HepG2 (cell line): ENCODE measurements around the gene GUCA1A. TPM values are rescaled to one million over a fixed set of nuclear protein-coding genes. Genes with fewer than 3 reads are reported as not detected.

Experiments
- CBX1 ChIP-seq: IDR thresholded peaks from one replicate; pipeline ENCODE4 v1.6.1; 2016; ENCODE audit warnings: antibody characterized with exemption, low read depth
- DNMT3B ChIP-seq: conservative IDR thresholded peaks from 2 replicates; pipeline ENCODE4 v1.6.1; 2016; ENCODE audit warnings: missing biosample characterization, control low read depth
- HNF4A ChIP-seq: sonication (generic); formaldehyde crosslinking; IDR thresholded peaks from 2 replicates; pipeline ENCODE4 v1.4.0; 2020; ENCODE audit warnings: missing genetic modification reagents
- MAF1 ChIP-seq: sonication (generic); formaldehyde crosslinking; IDR thresholded peaks from 2 replicates; pipeline ENCODE4 v1.5.0; 2020; ENCODE audit warnings: missing genetic modification reagents, borderline replicate concordance
- MATR3 ChIP-seq: sonication (generic); formaldehyde crosslinking; IDR thresholded peaks from 2 replicates; pipeline ENCODE4 v1.4.0; 2020; ENCODE audit warnings: missing genetic modification reagents
- MTF2 ChIP-seq: sonication (generic); formaldehyde crosslinking; IDR thresholded peaks from 2 replicates; pipeline ENCODE4 v1.5.0; 2020; ENCODE audit warnings: missing genetic modification reagents, borderline replicate concordance
- NFE2L2 ChIP-seq: fragments of 150-350 bp; IDR thresholded peaks from 2 replicates; pipeline ENCODE4 v1.6.1; 2014; ENCODE audit warnings: low read length
- NFYC ChIP-seq: IDR thresholded peaks from 2 replicates; pipeline ENCODE4 v1.6.1; 2016; ENCODE audit warnings: missing genetic modification reagents, missing compliant biosample characterization
- NR3C1 ChIP-seq: sonication (generic); formaldehyde crosslinking; IDR thresholded peaks from 2 replicates; pipeline ENCODE4 v1.4.0; 2020; ENCODE audit warnings: missing genetic modification reagents
- POGZ ChIP-seq: sonication (generic); formaldehyde crosslinking; IDR thresholded peaks from 2 replicates; pipeline ENCODE4 v1.4.0; 2020; ENCODE audit warnings: mild to moderate bottlenecking, missing genetic modification reagents
- RBFOX2 ChIP-seq: fragments of 200-400 bp; formaldehyde crosslinking; IDR thresholded peaks from 2 replicates; pipeline ENCODE4 v1.6.1; 2017; ENCODE audit warnings: low read depth, mild to moderate bottlenecking, low read length
- SETDB1 ChIP-seq: sonication (generic); formaldehyde crosslinking; IDR thresholded peaks from 2 replicates; pipeline ENCODE4 v1.5.1; 2020; ENCODE audit warnings: missing genetic modification reagents, mild to moderate bottlenecking, borderline replicate concordance
- SP2 ChIP-seq: sonication (generic); formaldehyde crosslinking; IDR thresholded peaks from 2 replicates; pipeline ENCODE4 v1.5.1; 2020; ENCODE audit warnings: mild to moderate bottlenecking, missing genetic modification reagents
- TFDP1 ChIP-seq: IDR thresholded peaks from 2 replicates; pipeline ENCODE4 v1.6.1; 2016; ENCODE audit warnings: missing compliant biosample characterization, missing genetic modification reagents, borderline replicate concordance
- THYN1 ChIP-seq: sonication (generic); formaldehyde crosslinking; IDR thresholded peaks from 2 replicates; pipeline ENCODE4 v1.8.1; 2023; ENCODE audit warnings: low read depth, mild to moderate bottlenecking, moderate library complexity, missing genetic modification reagents, borderline replicate concordance
- ZC3H13 ChIP-seq: sonication (generic); formaldehyde crosslinking; IDR thresholded peaks from 2 replicates; pipeline ENCODE4 v1.8.1; 2023; ENCODE audit warnings: mild to moderate bottlenecking, missing genetic modification reagents, moderate library complexity
- ZFP1 ChIP-seq: IDR thresholded peaks from 2 replicates; pipeline ENCODE4 v1.6.1; 2016
- ZFY ChIP-seq: sonication (generic); formaldehyde crosslinking; IDR thresholded peaks from 2 replicates; pipeline ENCODE4 v1.4.0; 2020; ENCODE audit warnings: missing genetic modification reagents
- ZNF138 ChIP-seq: sonication (generic); formaldehyde crosslinking; IDR thresholded peaks from 2 replicates; pipeline ENCODE4 v1.5.0; 2020; ENCODE audit warnings: mild to moderate bottlenecking, low read depth, missing genetic modification reagents
- ZNF256 ChIP-seq: sonication (generic); formaldehyde crosslinking; conservative IDR thresholded peaks from 2 replicates; pipeline ENCODE4 v1.4.0; 2020; ENCODE audit warnings: missing genetic modification reagents
- ZNF567 ChIP-seq: sonication (generic); formaldehyde crosslinking; IDR thresholded peaks from 2 replicates; pipeline ENCODE4 v1.8.1; 2023; ENCODE audit warnings: mild to moderate bottlenecking, missing genetic modification reagents, borderline replicate concordance
- ZNF674 ChIP-seq: sonication (generic); formaldehyde crosslinking; IDR thresholded peaks from 2 replicates; pipeline ENCODE4 v1.5.0; 2020; ENCODE audit warnings: low read depth, mild to moderate bottlenecking, missing genetic modification reagents
- ZNF740 ChIP-seq: sonication (generic); formaldehyde crosslinking; IDR thresholded peaks from 2 replicates; pipeline ENCODE4 v1.4.0; 2020; ENCODE audit warnings: missing genetic modification reagents
- ZSCAN25 ChIP-seq: sonication (generic); formaldehyde crosslinking; IDR thresholded peaks from 2 replicates; pipeline ENCODE4 v1.8.0; 2022; ENCODE audit warnings: mild to moderate bottlenecking, missing genetic modification reagents
- polyA plus RNA-seq, 8 experiments: library from polyadenylated mRNA; depleted of rRNA in 3 of 8; stranded (reverse) in 7 of 8; unstranded in 1 of 8; fragments of >200 nt; fragmentation: Illumina TruSeq in 4 of 8; extraction: Trizol in 4 of 8; gene quantifications; 2 replicates each; pipeline versions ENCODE4 v1.2.1 to v1.2.3, GENCODE V29; 2011 to 2016; ENCODE audit warnings: low read depth in 4 of 8, missing spikeins in 1 of 8, mixed read lengths in 1 of 8; ENCODE audit not compliant: insufficient read depth in 1 of 8
- total RNA-seq, 5 experiments: library from RNA; depleted of rRNA; stranded (reverse); fragments of >200 nt; fragmentation: Illumina TruSeq; extraction: Trizol; gene quantifications; 2 replicates each; pipeline ENCODE4 v1.2.3, GENCODE V29; 2016; ENCODE audit warnings: low read depth in 1 of 5
- TF ChIP-seq, protein P1 (sequence below): sonication (generic); formaldehyde crosslinking; IDR thresholded peaks from 2 replicates; pipeline ENCODE4 v1.4.0; 2020; ENCODE audit warnings: missing genetic modification reagents
- TF ChIP-seq, protein P2 (sequence below): sonication (generic); formaldehyde crosslinking; IDR thresholded peaks from 2 replicates; pipeline ENCODE4 v1.4.0; 2020; ENCODE audit warnings: missing genetic modification reagents
- TF ChIP-seq, protein P3 (sequence below): sonication (generic); formaldehyde crosslinking; IDR thresholded peaks from 2 replicates; pipeline ENCODE4 v1.4.0; 2020; ENCODE audit warnings: low read depth, mild to moderate bottlenecking, missing genetic modification reagents

Gene GUCA1A
- total and polyA plus RNA-seq, 2 of the 13 experiments (the other 11 are each of a cell fraction or from before 2014, with no cell fraction given): not detected

DNA sequence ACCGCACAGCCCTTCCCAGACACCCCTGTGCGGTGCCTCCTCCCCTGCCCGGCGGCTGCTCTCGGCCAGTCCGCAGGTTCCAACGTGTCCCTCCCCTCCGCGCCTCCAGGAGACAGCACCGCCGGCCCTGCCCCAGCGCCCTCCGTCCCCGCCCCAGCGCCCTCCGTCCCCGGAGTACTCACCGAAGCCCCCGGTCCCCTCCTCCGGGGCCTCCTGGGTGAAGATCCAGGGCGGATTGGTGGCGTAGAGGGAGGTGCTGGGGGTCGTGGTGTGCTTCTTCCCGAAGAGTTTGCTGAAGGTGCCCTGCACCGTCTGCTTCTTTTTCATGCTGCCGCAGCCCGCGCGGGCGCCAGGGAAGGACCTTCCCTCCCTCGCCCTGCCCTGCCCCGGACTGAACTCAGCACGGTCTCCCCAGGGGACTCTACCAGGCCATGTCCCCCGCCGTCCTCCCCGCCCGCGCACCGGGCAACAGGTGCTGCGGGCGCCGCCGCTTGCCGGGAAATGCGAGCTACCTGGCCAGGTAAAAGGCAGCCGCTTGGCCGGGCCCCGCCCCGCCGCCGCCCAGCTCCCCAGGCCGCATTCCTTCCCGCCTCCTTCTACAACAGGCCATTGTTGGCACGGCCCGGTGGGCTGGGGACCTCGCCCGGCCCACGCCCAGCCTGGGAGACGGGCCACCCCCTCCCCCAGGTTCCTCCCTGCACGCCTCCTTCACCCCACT is 30.9 kb upstream of the GUCA1A start, which contains the start of gene C6orf132 (continued):
- TF ChIP-seq ZNF674 (CRISPR knock-in tag) (no peak), ZFY (no peak; the same call in 1 of the 2 replicates), ZNF256 (CRISPR knock-in tag) (no peak), SETDB1 (CRISPR knock-in tag) (no peak), RBFOX2 (peak; percentile 63; the same call in 1 of the 2 replicates), SP2 (CRISPR knock-in tag) (no peak), MAF1 (CRISPR knock-in tag) (0 out of 2 replicates have a peak, but pooled peaks have one; percentile 57), NFYC (CRISPR knock-in tag) (no peak), ZFP1 (no peak), ZNF567 (CRISPR knock-in tag) (no peak), HNF4A (no peak), THYN1 (CRISPR knock-in tag) (no peak), CBX1 (no peak), ZSCAN25 (CRISPR knock-in tag) (peak; percentile 93; the same call in 1 of the 2 replicates), POGZ (CRISPR knock-in tag) (no peak), DNMT3B (no peak), ZNF138 (CRISPR knock-in tag) (no peak), MATR3 (no peak), TFDP1 (CRISPR knock-in tag) (no peak), ZNF740 (0 out of 2 replicates have a peak, but pooled peaks have one; percentile 14), ZC3H13 (CRISPR knock-in tag) (no peak), MTF2 (CRISPR knock-in tag) (no peak), NFE2L2 (no peak), NR3C1 (CRISPR knock-in tag) (no peak)
- TF ChIP-seq, protein P1, sequence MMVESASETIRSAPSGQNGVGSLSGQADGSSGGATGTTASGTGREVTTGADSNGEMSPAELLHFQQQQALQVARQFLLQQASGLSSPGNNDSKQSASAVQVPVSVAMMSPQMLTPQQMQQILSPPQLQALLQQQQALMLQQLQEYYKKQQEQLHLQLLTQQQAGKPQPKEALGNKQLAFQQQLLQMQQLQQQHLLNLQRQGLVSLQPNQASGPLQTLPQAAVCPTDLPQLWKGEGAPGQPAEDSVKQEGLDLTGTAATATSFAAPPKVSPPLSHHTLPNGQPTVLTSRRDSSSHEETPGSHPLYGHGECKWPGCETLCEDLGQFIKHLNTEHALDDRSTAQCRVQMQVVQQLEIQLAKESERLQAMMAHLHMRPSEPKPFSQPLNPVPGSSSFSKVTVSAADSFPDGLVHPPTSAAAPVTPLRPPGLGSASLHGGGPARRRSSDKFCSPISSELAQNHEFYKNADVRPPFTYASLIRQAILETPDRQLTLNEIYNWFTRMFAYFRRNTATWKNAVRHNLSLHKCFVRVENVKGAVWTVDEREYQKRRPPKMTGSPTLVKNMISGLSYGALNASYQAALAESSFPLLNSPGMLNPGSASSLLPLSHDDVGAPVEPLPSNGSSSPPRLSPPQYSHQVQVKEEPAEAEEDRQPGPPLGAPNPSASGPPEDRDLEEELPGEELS (CRISPR knock-in tag): no peak; the same call in 1 of the 2 replicates
- TF ChIP-seq, protein P2, sequence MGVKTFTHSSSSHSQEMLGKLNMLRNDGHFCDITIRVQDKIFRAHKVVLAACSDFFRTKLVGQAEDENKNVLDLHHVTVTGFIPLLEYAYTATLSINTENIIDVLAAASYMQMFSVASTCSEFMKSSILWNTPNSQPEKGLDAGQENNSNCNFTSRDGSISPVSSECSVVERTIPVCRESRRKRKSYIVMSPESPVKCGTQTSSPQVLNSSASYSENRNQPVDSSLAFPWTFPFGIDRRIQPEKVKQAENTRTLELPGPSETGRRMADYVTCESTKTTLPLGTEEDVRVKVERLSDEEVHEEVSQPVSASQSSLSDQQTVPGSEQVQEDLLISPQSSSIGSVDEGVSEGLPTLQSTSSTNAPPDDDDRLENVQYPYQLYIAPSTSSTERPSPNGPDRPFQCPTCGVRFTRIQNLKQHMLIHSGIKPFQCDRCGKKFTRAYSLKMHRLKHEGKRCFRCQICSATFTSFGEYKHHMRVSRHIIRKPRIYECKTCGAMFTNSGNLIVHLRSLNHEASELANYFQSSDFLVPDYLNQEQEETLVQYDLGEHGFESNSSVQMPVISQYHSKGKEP: no peak
- TF ChIP-seq, protein P3, sequence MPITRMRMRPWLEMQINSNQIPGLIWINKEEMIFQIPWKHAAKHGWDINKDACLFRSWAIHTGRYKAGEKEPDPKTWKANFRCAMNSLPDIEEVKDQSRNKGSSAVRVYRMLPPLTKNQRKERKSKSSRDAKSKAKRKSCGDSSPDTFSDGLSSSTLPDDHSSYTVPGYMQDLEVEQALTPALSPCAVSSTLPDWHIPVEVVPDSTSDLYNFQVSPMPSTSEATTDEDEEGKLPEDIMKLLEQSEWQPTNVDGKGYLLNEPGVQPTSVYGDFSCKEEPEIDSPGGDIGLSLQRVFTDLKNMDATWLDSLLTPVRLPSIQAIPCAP (CRISPR knock-in tag): no peak
